GM10847 (cell line): ENCODE data around the gene CNTNAP1.

Experiments used
- POLR2A ChIP-seq: IDR thresholded peaks from 2 replicates; pipeline ENCODE4 v1.6.1; 2011; ENCODE audit not compliant: insufficient read length; ENCODE audit errors: extremely low read depth

Gene CNTNAP1

GRCh38 chr17:42681976-42682721, at the start of gene CNTNAP1:
CNTNAP1 (plus strand) TSS chr17:42682531; CDS start chr17:42682830, 299 bp downstream.
- TF ChIP-seq POLR2A = no peak

GRCh38 chr17:42632949-42633444, 49.3 kb upstream of the CNTNAP1 start:
- TF ChIP-seq POLR2A = no peak

- TF ChIP-seq POLR2A = no peak
These were observed 42.7 kb upstream of the CNTNAP1 start for GRCh38 chr17:42639525-42640113.

GRCh38 chr17:42640121-42640520, 42.2 kb upstream of the CNTNAP1 start:
- no peak for TF ChIP-seq POLR2A

GRCh38 chr17:42642336-42642735, 40.0 kb upstream of the CNTNAP1 start:
- TF ChIP-seq POLR2A = no peak

DNA sequence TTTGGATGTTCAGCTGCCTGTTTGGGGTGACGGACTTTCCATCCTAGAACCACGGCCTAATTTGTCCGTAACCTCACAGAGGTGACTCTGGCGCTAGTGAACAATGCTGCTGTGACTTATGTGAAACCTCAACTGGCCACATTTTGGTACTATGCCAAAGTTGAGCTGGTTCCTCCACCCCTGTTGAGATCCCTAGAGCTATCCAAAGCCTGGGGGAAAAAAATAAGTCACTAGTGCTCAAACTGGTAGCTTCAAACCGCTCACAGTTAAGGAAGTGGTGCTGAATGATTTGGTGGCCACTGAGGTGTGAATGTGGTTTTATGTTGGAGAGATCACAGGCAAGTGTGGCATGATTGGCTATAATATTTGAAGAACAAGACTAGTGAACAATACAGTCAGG, 34.6 kb upstream of the CNTNAP1 start:
- TF ChIP-seq POLR2A = no peak

DNA sequence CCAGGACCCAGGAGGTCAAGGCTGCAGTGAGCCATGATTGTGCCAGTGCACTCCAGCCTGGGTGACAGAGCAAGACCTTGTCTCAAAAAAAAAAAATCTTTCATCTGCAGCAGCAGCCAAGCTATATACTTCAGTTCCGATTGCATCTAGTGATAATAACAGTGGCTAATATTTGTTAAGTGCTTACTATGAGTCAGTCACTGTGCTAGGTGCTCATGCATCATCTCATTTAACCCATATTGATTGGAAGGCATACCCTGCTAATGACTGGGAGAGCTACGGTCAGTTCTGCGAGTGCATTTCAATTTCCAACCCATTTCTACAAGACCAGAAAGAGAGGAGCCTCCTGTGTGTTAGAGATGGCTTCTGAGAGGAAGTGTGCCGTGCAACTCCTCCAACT, 30.9 kb upstream of the CNTNAP1 start:
- TF ChIP-seq POLR2A = no peak

DNA sequence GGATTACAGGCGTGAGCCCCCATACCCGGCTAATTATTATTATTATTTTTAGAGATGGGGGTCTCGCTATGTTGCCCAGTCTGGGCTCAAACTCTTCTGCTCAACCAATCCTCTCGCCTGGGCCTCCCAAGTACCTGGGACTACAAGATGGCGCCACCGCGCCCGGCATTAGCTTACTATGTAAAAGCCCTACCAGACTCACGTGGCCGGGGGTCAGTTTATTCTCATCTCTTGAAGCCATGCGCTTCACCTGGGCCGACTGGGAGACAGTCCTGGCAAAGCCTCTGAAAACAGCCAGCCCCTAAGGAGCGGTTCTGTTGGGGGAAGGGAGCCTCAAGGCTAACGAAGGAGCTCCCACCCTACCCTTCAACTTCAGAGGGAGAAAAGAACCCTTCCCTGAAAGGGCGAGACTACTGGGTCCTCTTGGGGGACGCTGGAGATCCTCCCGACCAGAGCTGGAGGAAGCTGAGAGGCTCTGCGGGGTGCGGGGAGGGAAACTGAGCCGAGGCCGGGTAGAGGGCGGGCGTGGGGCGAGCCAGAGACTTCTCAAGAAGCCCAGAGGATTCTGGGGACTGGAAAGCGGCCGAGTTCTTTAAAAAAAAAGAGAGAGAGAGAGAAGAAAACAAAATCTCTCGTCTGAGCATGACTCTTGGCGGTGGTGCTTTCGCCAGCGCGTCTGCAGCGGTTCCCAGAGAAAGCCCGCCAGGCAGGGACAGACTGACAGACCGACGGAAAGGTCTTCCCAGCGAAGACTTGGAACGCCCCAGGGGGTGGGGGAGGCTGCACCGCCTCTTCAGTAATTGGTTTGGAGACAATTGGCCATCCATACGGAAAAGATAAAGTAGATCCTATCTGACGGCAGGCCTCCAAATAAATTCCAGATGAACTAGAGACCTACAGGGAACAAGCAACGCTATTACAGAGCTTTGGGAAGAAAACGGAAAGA, 28.9 kb upstream of the CNTNAP1 start:
- TF ChIP-seq POLR2A = no peak

DNA sequence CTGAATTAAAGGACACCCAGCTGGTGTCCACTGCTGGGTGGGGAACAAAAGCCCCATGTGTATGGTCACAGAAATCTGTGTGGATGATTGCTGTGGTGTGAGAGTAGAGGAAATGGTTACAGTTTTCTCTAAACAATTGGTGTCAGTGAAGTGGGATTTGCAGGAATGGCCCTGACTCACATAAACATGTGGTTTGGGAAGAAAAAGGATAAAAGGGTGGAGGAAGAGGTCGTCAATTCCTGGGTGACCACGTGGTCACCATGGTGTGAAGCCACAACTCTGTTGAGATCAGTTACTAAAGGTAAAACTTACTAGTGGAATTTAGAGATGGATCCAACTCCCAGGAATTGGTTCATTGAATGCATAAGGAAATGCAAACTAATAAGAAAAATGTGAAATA, 26.8 kb upstream of the CNTNAP1 start:
- no peak for TF ChIP-seq POLR2A

DNA sequence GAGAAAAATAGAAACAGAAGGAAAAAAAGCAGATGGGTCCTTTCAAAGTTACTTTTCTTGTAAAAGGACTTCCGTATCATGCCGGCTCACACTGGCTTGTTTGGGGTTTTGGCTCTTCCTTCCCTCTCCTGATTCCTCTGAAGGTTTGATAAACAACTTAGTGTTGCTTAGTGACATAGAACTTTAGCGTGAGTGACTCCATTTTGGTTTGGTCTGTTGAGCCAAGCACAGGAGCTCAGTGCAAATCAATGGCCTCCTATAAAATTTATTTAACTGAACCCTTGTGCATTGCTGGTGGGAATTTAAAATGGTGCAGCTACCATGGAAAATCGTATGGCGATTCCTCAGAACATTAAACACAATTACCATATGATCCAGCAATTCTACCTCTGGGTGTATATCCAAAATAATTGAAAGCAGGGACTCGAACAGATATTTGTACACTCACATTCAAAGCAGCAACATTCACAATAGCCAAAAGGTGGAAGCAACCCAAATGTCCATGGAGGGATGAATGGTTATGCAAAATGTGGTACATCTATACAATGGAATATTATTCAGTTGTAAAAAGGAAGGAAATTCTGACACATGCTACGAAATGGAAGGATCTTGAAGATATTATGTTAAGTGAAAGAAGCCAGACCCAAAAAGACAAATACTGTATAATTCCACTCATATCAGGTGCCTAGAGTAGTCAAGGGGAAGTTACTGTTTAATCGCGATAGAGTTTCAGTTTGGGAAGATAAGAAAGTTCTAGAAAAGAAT, 24.3 kb upstream of the CNTNAP1 start:
- TF ChIP-seq POLR2A = no peak

- TF ChIP-seq POLR2A = peak; percentile 24
These were observed 23.0 kb upstream of the CNTNAP1 start, which contains the start of gene TUBG2 for GRCh38 chr17:42659079-42659931. TUBG2 (plus strand) TSS chr17:42659284; CDS start chr17:42659504, 220 bp downstream.

DNA sequence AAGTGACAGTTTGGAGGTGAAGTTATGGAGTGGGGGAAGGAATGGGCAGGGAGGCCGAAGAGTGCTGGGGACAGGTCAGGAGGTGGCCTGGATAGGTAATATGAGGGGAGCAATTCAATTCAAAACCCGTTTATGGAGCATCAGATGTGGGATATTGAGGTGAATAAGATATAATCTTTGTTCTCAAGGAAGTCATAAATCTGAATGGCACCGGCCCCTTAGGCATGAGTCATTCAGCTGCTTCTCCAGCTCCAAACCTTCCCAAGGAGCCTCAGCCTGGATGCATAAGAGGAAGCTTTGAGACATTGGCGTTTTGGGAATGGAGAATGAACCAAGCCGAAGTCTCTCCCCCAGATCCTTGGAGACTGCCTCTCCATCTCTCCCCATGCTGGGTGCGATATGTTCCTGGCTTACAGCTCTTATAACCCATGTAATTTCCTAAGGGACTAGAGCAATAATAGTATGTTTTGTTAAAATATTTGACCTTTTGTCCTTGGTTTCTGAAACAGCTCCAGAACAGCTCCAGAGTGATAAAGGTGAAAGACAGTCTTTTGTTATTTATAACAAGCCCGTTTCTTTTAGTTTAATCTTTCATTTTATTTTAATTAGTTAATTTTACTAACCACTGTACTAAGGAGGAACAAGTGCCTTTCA, 21.5 kb upstream of the CNTNAP1 start:
- TF ChIP-seq POLR2A = no peak

DNA sequence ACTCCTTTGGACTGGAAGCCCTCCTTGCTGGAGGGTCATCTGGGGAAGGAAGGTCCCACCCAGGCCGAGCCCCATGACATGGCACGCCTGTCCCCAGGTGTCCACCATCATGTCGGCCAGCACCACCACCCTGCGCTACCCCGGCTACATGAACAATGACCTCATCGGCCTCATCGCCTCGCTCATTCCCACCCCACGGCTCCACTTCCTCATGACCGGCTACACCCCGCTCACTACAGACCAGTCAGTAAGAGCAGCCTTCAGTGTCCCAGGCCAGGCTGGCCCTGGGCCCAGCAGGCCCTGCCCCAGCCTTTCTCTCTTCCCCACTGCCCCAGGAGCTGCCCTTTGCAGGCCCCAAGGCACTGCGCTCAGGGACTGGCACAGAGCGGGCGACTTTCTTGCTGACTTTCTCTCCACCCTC, 16.7 kb upstream of the CNTNAP1 start:
- TF ChIP-seq POLR2A = no peak
